ENCODE results near the gene STK4. TPM values are rescaled to one million over a fixed set of nuclear protein-coding genes. Genes with fewer than 3 reads are reported as not detected.

The STK4 gene
- total RNA-seq, 1 experiment from 2014 or later = 41.2 TPM

- TF ChIP-seq ZNF532 (CRISPR knock-in tag; IDR thresholded peaks at IDR 0.05; ENCODE audit: borderline replicate concordance) = no peak
- no peak for TF ChIP-seq SOX15 (CRISPR knock-in tag; IDR thresholded peaks at IDR 0.05)
- no peak for TF ChIP-seq ZNF317 (CRISPR knock-in tag; IDR thresholded peaks at IDR 0.05; ENCODE audit: borderline replicate concordance, low read depth)
- no peak for TF ChIP-seq FOXJ3 (CRISPR knock-in tag; IDR thresholded peaks at IDR 0.05; ENCODE audit: borderline replicate concordance)
- no peak for TF ChIP-seq GTF2I (CRISPR knock-in tag; conservative IDR thresholded peaks at IDR 0.05)
- TF ChIP-seq, protein P1, sequence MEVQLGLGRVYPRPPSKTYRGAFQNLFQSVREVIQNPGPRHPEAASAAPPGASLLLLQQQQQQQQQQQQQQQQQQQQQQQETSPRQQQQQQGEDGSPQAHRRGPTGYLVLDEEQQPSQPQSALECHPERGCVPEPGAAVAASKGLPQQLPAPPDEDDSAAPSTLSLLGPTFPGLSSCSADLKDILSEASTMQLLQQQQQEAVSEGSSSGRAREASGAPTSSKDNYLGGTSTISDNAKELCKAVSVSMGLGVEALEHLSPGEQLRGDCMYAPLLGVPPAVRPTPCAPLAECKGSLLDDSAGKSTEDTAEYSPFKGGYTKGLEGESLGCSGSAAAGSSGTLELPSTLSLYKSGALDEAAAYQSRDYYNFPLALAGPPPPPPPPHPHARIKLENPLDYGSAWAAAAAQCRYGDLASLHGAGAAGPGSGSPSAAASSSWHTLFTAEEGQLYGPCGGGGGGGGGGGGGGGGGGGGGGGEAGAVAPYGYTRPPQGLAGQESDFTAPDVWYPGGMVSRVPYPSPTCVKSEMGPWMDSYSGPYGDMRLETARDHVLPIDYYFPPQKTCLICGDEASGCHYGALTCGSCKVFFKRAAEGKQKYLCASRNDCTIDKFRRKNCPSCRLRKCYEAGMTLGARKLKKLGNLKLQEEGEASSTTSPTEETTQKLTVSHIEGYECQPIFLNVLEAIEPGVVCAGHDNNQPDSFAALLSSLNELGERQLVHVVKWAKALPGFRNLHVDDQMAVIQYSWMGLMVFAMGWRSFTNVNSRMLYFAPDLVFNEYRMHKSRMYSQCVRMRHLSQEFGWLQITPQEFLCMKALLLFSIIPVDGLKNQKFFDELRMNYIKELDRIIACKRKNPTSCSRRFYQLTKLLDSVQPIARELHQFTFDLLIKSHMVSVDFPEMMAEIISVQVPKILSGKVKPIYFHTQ (CRISPR knock-in tag; IDR thresholded peaks at IDR 0.05) = no peak
- no peak; the same call in 1 of the 2 replicates for TF ChIP-seq JUN (CRISPR knock-in tag; IDR thresholded peaks at IDR 0.05)
- no peak for TF ChIP-seq ELF4 (CRISPR knock-in tag; IDR thresholded peaks at IDR 0.05; ENCODE audit: low read depth)
- TF ChIP-seq RORB (CRISPR knock-in tag; IDR thresholded peaks at IDR 0.05) = no peak
- TF ChIP-seq CBFB (CRISPR knock-in tag; IDR thresholded peaks at IDR 0.05; ENCODE audit: low read depth) = no peak
- no peak for TF ChIP-seq ZNF263 (CRISPR knock-in tag; IDR thresholded peaks at IDR 0.05; ENCODE audit: low read depth)
- no peak for TF ChIP-seq NR2C2 (CRISPR knock-in tag; IDR thresholded peaks at IDR 0.05)
- TF ChIP-seq NFATC4 (CRISPR knock-in tag; IDR thresholded peaks at IDR 0.05) = no peak
- TF ChIP-seq GRHL2 (CRISPR knock-in tag; IDR thresholded peaks at IDR 0.05; ENCODE audit: insufficient replicate concordance, severe bottlenecking) = no peak
- TF ChIP-seq ZNF423 (CRISPR knock-in tag; IDR thresholded peaks at IDR 0.05) = no peak
- TF ChIP-seq CREB1 (CRISPR knock-in tag; IDR thresholded peaks at IDR 0.05) = no peak; the same call in 1 of the 2 replicates
- peak; percentile 79 for TF ChIP-seq FOXK1 (CRISPR knock-in tag; IDR thresholded peaks at IDR 0.05)
- TF ChIP-seq RELA (CRISPR knock-in tag; IDR thresholded peaks at IDR 0.05; ENCODE audit: borderline replicate concordance) = 0 out of 2 replicates have a peak, but pooled peaks have one; percentile 87
- TF ChIP-seq, protein P2, sequence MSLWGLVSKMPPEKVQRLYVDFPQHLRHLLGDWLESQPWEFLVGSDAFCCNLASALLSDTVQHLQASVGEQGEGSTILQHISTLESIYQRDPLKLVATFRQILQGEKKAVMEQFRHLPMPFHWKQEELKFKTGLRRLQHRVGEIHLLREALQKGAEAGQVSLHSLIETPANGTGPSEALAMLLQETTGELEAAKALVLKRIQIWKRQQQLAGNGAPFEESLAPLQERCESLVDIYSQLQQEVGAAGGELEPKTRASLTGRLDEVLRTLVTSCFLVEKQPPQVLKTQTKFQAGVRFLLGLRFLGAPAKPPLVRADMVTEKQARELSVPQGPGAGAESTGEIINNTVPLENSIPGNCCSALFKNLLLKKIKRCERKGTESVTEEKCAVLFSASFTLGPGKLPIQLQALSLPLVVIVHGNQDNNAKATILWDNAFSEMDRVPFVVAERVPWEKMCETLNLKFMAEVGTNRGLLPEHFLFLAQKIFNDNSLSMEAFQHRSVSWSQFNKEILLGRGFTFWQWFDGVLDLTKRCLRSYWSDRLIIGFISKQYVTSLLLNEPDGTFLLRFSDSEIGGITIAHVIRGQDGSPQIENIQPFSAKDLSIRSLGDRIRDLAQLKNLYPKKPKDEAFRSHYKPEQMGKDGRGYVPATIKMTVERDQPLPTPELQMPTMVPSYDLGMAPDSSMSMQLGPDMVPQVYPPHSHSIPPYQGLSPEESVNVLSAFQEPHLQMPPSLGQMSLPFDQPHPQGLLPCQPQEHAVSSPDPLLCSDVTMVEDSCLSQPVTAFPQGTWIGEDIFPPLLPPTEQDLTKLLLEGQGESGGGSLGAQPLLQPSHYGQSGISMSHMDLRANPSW (CRISPR knock-in tag; conservative IDR thresholded peaks at IDR 0.05; ENCODE audit: low read depth) = no peak
- no peak for TF ChIP-seq ZNF425 (CRISPR knock-in tag; conservative IDR thresholded peaks at IDR 0.05)
- peak; percentile 94 for TF ChIP-seq FOXP1 (CRISPR knock-in tag; IDR thresholded peaks at IDR 0.05; ENCODE audit: borderline replicate concordance)
- TF ChIP-seq MAX (CRISPR knock-in tag; IDR thresholded peaks at IDR 0.05) = peak; percentile 94
- TF ChIP-seq ATF6 (CRISPR knock-in tag; IDR thresholded peaks at IDR 0.05) = no peak
- TF ChIP-seq ATF1 (CRISPR knock-in tag; IDR thresholded peaks at IDR 0.05) = no peak
- no peak for TF ChIP-seq JAZF1 (CRISPR knock-in tag; IDR thresholded peaks at IDR 0.05)
These were observed 6.0 kb upstream of the STK4 start, which contains the start of gene TOMM34 (continued) for GRCh38 chr20:44960103-44960852.
